Keratinocyte (primary cell): ENCODE measurements around the gene SMIM36.

Experiments
- CTCF ChIP-seq, 3 experiments: IDR thresholded peaks in 1 of 3; conservative IDR thresholded peaks in 1 of 3; optimal IDR thresholded peaks in 1 of 3; 2 replicates in 2 of 3; 3 replicates in 1 of 3; pipeline versions ENCODE3 to v1.5.1; 2011; ENCODE audit warnings: low read length in 3 of 3, mild to moderate bottlenecking in 3 of 3, moderate library complexity in 2 of 3, control low read depth in 1 of 3, inconsistent platforms in 1 of 3; ENCODE audit not compliant: insufficient read depth in 2 of 3; ENCODE audit errors: extremely low read depth in 1 of 3
- EZH2 ChIP-seq: IDR thresholded peaks from one replicate; pipeline ENCODE4 v1.6.1; 2012; ENCODE audit warnings: inconsistent platforms, mild to moderate bottlenecking, low read length, moderate library complexity

- TF ChIP-seq CTCF (optimal IDR thresholded peaks at IDR 0.05 in 1 of 3, IDR thresholded peaks at IDR 0.05 in 1 of 3, conservative IDR thresholded peaks at IDR 0.05 in 1 of 3; ENCODE audit: extremely low read depth in 1 of 3, insufficient read depth in 2 of 3, low read length in 3 of 3), result no peak
- TF ChIP-seq EZH2, result no peak
Measured at GRCh38 chr17:55434721-55435120, 76.5 kb downstream of the SMIM36 start.
